HG02884 (cell line): ENCODE results near the gene ZNF77.
"Not testable (repeated sequence)": the region's sequence is repeated elsewhere in the genome, so short reads cannot be mapped to it uniquely, and the experiment has no call there.

ENCODE experiments used
- ATAC-seq: cut with Tn5 transposase; IDR thresholded peaks from one replicate; pipeline ENCODE4 v1.9.1; 2021; ENCODE audit warnings: mild to moderate bottlenecking, moderate library complexity; ENCODE audit not compliant: unreplicated experiment

The ZNF77 gene

DNA sequence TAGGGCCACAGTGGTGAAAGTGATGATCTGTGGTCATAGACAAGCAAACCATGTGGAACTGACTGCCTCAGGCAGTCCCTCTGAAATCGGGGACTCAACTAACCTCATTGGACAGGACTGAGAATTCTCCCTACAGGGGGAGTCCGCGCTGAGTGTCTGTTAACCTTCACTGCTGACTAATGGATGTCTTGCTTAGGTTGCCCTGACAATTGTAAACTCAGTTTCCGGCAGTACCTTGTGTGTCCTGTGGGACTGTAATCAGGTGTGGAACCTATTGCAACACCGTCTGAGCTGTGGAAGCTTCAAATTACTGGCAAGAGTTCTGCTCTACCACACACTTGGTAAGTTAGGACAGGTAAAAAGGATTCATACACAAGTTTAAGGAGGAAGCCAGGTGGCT lies 21.8 kb downstream of the ZNF77 start:
- no peak for ATAC-seq

DNA sequence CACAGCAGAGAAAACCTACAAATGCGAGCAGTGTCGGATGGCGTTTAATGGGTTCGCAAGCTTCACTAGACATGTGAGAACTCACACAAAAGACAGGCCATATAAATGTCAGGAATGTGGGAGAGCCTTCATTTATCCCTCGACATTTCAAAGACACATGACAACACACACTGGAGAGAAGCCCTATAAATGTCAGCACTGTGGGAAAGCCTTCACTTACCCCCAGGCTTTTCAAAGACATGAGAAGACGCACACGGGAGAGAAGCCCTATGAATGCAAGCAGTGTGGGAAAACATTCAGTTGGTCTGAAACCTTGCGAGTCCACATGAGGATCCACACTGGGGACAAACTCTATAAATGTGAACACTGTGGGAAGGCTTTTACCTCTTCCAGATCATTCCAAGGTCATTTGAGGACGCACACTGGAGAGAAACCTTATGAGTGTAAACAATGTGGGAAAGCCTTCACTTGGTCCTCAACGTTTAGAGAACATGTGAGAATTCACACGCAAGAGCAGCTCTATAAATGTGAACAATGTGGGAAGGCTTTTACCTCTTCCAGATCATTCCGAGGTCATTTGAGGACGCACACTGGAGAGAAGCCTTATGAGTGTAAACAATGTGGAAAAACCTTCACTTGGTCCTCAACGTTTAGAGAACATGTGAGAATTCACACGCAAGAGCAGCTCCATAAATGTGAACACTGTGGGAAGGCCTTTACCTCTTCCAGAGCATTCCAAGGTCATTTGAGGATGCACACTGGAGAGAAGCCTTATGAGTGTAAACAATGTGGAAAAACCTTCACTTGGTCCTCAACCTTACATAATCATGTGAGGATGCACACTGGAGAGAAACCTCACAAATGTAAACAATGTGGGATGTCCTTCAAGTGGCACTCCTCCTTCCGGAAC lies 27.2 kb downstream of the ZNF77 start:
- no peak for ATAC-seq

DNA sequence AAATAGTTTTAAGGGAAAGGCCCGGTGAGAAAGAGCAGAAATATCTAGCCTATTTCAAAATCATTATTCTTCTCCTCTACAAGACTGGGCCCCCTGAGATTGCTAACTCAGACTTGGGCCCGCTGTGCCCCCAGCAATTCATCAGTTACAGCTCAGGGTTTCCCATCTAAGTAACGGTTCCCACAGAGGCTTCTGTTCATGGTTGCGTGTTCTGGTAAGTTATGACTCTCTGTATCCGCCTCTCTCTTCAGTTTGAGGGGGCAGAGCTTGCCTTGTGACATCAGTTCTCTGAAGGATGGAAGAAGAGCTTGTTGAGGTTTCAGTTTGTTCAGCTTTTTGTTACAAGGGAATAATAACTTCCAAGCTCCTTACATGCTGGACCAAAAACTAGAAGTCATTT lies 32.5 kb downstream of the ZNF77 start:
- ATAC-seq = no peak

- no peak for ATAC-seq
Measured at GRCh38 chr19:2906631-2907195, 38.1 kb downstream of the ZNF77 start.

GRCh38 chr19:2905918-2906519 lies 38.8 kb downstream of the ZNF77 start:
- no peak for ATAC-seq

- not testable (repeated sequence) for ATAC-seq
Measured at GRCh38 chr19:2903326-2903725, 41.4 kb downstream of the ZNF77 start.

- ATAC-seq = no peak
Measured at GRCh38 chr19:2902590-2903218, 42.1 kb downstream of the ZNF77 start.

- ATAC-seq = peak; percentile 88
Measured at GRCh38 chr19:2900296-2901252, 44.2 kb downstream of the ZNF77 start, which contains the start of gene ZNF57. Gene ZNF57, plus strand, starts transcription at chr19:2900928. Its CDS starts 118 bp downstream, at chr19:2901046.

DNA sequence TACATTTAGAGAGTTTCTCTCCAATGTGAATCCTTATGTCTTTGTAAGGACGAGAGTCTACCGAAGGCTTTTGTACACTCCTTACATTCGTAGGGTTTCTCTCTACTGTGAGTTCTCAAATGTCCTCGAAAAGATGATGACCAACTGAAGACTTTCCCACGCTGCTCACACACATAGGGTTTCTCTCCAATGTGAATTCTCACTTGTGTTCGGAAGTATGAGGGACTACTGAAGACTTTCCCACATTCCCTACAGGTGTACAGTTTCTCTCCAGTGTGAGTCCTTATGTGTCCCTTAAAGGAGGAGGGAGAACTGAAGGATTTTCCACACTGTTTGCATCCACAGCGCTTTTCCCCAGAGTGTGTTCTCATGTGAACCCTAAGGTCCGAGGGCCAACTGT lies 48.1 kb downstream of the ZNF77 start:
- ATAC-seq = no peak

GRCh38 chr19:2890531-2890930 lies 54.2 kb downstream of the ZNF77 start:
- ATAC-seq = not testable (repeated sequence)

- ATAC-seq = no peak
Measured at GRCh38 chr19:2888731-2889224, 56.0 kb downstream of the ZNF77 start.

GRCh38 chr19:2887391-2887914 lies 57.3 kb downstream of the ZNF77 start:
- ATAC-seq = no peak

DNA sequence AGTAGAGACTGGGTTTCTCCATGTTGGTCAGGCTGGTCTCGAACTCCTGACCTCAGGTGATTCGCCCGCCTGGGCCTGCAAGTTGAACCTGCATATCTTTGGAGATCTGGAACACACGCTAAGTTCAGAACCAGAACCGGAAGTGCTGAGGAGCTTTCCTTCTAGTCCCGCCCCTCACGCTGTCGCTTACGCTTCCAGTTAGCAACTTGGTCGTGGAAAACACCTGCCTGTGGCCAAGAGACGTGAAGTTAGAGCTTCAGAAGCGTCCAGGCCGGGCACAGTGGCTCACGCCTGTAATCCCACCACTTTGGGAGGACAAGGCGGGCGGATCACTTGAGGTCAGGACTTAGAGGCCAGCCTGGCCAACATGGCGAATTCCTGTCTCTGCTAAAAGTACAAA lies 59.0 kb downstream of the ZNF77 start:
- ATAC-seq = no peak

DNA sequence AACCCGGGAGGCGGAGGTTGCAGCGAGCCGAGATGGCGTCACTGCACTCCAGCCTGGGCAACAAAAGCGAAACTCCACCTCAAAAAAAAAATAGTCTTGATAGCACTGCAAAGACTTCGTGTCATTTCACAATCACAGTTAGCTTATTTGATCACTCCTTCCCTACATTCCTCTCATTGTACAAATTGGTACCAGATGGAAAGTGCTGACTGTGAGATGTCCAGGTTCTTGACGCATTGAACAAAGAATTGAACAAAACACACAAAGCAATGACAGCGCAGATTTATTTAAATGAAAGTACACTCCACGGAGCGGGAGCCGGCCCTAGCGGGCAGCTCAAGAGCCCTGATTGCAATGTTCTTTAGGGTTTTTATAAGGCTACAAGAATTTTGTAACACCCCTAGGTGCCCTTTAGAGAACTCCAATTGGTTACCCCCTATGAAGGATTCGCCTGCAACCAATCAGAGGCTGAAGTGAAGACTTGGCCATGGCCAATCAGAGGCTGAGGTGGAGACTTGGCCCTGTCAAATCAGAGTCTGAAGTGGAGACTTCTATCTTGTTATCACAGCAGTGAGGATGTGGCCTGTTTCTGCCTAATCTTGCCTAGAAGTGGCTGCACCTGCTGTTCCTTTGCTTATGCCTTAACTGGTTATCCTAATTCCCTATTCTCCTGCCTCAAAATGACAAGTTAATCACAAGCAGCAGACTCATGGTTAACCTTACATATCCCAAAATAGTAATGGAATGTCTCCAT lies 60.9 kb downstream of the ZNF77 start:
- ATAC-seq = no peak
